Suppressor macrophage (primary cell): ENCODE results near the gene ZNF143.
"Not testable (repeated sequence)": the region's sequence is repeated elsewhere in the genome, so short reads cannot be mapped to it uniquely, and the experiment has no call there.

ENCODE experiments used
- DNase-seq, 4 experiments: peaks; one replicate each; pipeline ENCODE4 v3.0.0-alpha.2; 2020 to 2022

ZNF143 gene

DNA sequence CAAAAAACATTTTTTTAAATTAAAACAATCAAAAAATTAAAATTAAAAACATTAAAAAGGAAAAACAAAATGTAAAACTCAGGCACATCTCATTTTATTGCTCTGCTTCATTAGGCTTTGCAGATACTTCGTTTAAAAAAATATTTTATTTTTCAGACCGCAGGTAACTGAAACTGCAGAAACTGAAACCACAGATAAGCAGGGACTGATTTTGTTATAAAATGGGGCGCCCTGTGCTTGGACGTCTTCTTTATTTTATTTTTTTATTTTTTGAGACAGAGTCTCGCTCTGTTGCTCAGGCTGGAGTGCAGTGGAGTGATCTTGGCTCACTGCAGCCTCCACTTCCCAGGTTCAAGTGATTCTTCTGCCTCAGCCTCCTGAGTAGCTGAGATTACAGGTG is 88.4 kb downstream of the ZNF143 start:
- not testable (repeated sequence) for DNase-seq

DNA sequence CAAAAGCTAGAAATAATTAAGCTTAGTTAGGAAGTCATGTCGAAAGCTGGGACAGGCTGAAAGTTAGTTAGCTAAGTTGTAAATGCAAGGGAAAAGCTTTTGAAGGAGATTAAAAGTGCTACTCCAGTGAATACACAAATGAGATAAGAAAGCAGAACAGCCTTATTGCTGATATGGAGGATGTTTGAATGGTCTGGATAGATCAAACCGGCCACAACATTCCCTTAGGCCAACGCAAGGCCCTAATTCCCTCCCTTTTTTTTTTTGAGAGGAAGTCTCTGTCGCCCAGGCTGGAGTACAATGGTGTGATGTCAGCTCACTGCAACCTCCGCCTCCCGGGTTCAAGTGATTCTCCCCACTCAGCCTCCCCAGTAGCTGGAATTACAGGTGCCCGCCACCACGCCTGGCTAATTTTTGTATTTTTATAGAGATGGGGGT is 89.4 kb downstream of the ZNF143 start:
- DNase-seq = no peak

DNA sequence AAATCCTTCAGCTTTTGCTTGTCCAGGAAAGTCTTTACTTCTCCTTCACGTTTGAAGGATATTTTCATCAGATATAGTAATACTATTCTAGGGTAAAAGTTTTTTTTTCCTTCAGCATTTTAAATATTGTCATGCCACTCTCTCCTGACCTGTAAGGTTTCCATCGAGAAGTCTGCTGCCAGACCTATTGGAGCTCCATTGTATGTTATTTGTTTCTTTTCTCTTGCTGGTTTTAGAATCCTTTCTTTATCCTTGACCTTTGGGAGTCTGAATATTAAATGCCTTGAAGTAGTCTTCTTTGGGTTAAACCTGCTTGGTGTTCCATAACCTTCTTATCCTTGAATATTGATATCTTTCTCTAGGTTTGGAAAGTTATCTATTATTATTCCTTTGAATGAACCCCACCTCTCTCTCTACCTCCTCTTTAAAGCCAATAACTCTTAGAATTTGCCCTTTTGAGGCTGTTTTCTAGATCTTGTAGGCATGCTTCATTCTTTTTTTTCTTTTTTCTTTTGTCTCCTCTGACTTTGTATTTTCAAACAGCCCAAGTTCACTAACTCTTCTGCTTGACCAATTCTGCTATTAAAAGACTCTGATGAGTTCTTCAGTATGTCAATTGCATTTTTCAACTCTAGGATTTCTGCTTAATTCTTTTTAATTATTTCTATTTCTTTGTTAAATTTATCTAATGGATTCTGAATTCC is 100.6 kb downstream of the ZNF143 start:
- DNase-seq = no peak

DNA sequence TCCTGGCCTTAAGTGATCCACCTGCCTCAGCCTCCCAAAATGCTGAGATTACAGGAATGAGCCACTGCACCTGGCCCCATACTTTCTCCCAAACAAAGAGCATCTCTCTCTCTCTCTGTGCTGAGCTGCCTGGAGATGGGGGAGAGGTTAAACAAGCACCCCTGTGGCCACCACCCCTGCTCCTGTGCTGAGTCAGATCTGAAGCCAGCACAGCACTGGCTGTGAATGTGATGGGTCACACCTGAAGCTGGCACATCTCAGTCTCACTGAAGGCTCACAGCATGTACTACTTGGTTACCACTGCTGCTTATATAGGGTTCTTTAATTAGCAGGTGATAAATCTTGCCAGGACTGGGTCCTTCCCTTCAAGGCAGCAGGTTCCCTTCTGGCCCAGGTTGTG is 101.9 kb downstream of the ZNF143 start:
- no peak for DNase-seq

DNA sequence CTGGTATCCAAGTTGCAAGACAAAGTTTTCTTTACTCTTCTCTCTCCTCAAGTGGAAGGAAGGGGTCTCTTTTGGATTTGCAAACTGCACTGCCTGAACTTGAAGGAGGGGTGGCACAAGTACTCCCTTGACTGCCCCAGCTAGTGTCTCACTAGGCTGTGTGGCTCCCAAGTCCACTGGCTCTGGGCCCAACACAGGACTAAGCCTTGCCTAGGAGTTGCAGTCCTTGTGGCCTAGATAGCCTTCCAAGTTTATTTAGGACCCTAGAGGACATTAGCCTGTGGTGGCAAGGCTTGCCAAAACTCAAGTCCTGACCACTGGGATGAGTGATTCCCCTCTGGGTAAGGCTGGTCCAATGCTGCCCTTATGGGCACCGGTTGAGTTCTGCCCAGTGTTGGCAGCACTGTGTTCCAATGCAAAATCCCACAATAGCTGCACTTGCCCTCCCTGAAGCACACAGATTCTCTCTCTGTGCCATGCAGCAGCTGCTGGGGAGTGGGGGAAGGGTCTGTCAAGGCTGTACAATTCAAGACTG is 102.5 kb downstream of the ZNF143 start:
- no peak for DNase-seq

DNA sequence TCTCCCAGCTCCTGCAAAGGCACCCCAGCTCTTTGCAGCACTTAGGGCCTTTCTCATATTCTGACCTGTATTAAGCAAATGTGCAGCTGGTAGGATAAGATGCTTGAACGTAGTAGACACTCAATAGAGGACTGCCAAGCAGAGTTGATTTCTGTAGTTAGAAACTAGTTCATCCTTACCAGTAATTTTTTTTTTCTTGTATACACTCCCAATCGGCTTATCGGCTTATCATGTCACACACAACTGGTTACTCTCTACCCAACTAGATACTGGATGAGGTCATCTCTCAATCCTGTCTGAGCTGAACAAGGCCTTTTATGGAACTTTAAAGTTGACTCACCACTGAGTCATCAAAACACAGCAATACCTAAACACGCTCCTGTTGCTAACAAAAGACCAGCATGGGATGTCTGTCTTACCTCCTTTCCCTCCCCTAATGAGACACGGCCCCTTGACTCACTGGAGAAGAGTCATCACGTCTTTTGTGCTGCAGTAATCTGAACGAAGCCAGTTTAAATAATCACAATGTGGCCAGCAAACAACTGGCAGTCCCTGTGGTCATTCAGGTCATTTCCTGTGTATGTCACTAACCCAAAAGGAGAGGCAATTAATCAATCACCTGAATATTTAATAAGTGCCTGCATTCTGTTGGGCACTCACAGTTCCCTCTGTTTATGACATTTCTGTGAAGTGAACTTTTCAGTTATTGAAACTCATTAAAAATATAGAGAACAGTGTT is 105.2 kb downstream of the ZNF143 start:
- peak; percentile 67 to 93 (median 76) for DNase-seq

DNA sequence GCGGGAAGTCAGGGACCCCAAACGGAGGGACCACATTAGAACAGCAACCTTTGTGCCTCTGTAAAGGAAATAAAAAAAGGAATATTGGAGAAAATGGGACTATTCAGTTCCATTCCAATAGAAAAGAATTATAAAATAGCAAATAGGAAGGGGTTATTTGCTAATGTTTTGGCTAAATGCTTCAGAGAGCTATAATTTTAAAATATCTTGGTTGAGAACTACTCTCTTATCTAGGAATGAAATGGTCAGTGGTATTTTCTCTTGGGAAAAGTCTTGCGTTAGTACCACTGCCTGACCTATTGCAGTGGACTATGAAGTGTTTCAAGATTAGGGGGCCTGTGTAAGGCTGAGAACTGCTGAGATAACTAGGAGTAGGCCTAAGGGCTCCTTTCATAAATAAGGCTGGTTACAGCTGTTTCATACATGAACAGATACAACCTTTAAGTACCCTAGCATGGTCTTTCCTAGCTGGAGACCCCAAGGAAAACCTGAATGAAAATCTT is 105.8 kb downstream of the ZNF143 start:
- DNase-seq = no peak

DNA sequence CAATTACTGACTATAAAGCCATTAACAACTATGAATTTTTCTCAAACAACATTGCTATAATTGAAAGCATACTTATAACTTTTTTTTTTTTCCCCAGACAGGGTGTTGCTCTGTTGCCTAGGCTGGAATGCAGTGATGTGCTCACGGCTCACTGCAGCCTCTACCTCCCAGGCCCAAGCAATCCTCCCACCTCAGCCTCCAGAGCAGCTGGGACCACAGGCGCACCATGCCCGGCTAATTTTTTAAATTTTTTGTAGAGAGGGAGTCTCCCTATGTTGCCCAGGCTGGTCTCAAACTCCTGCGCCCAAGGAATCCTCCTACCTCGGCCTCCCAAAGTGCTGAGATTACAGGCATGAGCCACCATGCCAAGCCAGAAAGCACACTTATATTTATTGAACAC is 106.6 kb downstream of the ZNF143 start:
- DNase-seq = no peak

DNA sequence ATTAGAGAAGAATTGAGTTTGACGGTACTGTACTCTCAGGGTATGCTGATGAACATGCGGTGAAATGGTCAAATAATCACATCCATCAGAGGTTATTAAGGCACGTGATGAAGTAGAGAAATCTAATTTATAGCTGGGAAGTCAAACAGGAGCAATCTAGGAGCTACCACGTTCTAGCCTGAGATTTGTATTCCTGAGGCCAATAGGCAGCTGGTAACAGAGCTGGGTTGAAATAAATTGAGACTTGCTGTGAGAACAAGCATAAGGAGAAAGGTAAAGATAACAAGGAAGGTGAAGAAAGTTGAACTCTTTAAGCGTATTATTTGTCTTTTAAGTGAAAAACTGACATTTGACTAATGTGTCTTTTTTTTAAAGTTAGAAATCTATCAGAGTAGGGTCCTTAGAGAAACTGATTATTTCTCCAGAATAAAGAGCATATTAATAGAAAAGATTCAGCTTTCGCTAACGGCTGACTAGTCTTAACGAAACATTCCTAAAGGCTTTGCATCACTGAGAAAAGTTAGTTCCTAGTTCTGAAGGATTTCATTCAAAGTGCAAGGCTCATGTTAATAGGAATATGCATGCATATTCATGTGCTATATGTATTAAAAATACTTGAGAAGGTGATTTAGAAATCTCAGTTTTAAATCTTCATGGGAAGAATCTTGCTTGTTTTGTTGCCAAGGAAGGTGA is 107.5 kb downstream of the ZNF143 start:
- no peak for DNase-seq

DNA sequence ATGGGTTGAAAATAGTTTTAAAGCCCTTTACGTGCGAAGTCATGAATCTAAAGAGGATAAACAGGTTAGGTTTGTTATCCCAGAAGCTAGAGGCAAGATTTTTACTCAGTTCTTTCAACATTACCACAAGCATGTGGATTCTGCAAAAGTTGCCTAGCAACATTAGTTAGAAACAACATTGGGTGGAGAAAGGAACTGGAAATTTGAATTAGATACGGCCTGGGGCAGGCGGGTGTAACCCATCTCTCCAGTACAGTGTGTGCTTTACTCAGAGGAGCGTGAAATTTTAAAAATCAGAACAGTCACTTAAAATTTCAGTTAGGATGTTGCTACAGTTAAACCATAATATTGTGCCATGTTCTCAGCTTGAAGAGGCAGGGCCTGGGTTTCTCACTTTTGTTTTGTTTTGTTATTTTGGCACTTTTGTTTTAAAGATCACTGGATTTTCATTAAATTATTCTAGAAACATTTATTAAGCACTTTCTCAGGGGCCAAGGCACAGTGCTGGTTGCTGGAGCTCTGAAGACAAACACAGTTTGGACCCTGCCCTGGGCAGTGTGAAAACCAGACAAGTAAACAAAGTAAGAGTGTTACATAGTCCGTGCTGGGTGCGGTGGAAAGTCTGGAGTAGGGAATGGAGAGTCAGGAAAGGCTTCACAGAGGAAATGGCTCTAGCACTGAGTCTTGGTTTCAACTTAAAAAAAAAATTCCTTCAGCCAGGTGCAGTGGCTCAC is 108.2 kb downstream of the ZNF143 start:
- DNase-seq = peak; percentile 22 to 67 (median 53)

DNA sequence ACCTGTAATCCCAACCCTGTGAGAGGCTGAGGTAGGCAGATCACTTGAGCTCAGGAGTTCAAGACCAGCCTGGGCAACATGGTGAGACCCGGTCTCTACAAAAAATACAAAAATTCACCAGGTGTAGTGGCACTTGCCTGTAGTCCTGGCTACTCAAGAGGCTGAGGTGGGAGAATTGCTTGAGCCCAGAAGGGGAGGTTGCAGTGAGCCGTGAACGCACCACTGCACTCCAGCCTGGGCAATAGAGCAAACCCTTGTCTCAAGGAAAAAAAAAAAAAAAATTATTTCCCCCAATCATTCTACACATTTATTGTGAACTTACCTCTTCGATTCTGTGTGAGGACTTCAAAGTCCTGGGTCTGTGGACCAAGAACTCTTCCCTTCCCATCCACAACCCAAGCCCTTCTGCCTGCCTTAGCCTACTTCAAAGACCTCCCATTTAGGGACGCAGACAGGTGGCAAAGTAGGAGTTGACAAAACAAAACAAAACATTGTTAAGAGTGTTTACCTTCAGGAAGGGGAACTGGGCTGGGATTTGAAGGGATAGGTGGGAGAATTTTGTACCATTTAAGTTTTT is 108.9 kb downstream of the ZNF143 start:
- DNase-seq = no peak

DNA sequence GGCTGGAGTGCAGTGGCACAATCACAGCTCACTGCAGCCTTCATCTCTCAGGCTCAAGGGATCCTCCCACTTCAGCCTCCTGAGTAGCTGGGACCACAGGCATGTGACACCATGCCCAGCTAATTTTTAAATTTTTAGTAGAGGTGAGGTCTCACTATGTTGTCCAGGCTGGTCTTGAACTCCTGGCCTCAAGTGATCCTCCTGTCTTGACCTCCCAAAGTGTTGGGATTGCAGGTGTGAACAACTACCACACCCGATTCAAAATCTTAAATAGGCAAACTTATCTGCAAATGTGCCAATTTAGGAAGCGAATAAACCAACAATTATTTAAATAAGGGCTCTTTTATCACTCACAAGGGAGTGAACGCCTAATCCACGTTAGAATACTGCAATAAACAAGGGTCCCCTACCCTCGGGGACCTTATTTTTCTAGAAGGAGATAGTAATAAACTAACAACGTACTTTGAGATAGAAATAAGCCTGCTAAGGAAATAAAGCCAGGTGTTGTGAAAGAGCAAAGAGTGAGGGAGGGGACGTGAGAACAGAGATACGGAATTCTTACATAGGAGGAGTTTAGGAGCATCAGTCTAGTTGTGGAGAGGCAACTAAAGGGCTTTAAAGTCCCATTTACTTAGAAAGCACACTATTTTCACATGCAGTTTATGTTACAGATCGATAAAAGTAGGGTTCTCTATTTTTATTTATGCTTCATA is 109.7 kb downstream of the ZNF143 start:
- no peak for DNase-seq

DNA sequence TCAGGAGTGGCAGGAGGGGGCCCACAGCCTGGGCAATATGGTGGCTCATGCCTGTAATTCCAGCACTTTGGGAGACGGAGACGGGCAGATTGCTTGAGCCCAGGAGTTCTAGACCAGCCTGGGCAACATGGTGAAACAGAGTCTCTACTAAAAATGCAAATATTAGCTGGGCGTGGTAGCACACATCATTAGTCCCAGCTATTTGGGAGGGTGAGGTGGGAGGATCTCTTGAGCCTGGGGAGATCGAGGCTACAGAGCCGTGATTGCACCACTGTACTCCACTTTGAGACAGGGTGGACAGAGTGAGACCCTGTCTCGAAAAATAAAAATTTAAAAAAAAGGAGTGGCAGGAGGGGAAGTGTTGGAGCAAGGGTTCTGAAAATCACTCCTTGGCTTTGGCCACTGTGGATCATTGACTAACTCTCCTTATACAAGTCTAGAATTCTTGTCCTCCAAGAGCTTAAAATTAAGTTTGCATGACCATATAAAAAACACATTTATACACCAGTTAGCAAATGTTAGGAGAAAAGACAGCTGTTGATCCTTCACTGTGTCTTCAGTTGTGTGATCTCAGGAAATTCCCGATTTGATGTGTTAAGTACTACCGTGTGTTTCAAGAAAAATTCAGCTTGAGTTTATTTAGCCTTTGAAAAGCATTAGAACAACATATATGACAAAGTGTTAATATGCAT is 110.4 kb downstream of the ZNF143 start:
- DNase-seq = no peak

DNA sequence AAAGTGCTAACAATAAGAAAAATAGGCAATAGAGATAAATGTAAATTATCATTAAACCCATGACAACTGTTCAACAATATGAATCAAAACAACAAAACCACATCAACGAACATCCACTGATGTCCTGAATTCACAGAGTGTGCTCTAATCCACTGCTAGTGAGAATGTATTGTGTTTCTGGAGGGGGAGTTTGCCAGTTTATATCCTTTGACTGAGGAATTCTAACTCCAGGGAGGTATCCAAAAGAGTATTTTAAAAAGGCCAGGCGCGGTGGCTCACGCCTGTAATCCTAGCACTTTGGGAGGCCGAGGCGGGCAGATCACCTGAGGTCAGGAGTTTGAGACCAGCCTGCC is 110.9 kb downstream of the ZNF143 start:
- no peak for DNase-seq

DNA sequence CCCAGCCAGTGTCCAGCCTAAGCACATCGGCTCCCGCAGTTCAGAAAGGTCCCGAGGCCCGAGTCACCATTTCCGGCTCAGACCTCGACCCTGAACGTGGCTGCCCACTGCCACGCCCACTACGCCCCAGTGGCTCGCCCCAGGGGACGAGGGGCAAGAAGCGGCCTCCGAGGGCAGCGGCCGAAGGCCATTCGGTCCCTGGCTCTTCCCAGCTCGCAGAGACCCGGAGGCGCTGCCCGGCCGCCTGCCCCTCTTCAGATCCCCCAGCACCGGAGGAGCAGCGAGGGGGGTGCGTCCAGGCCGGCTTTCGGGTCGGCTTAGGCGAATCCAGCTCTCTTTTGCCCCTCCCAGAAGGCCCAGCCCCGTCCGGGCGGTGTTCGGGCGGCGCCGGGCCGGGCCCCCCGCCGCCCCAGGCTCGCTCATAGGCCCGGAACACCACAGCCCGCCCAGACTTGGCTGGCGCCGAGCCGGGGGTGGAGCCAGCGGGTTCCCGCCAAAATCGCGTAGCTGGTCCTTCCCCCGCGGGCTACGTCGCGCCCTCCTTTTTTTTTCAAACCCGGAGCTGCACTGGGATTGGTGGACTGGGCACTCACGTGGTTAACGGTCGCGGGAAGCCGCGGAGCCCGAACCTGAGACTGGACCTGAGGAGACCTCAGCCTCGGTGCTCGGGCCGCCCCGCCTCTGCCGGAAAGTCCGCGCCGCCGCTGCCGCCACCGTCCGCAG is 112.4 kb downstream of the ZNF143 start, which contains the start of gene WEE1:
Gene WEE1, plus strand, starts transcription at position 619 of the 723 bp plus-strand sequence. CDS start 264 bp downstream, outside the sequence.
- peak; percentile 99 for DNase-seq

DNA sequence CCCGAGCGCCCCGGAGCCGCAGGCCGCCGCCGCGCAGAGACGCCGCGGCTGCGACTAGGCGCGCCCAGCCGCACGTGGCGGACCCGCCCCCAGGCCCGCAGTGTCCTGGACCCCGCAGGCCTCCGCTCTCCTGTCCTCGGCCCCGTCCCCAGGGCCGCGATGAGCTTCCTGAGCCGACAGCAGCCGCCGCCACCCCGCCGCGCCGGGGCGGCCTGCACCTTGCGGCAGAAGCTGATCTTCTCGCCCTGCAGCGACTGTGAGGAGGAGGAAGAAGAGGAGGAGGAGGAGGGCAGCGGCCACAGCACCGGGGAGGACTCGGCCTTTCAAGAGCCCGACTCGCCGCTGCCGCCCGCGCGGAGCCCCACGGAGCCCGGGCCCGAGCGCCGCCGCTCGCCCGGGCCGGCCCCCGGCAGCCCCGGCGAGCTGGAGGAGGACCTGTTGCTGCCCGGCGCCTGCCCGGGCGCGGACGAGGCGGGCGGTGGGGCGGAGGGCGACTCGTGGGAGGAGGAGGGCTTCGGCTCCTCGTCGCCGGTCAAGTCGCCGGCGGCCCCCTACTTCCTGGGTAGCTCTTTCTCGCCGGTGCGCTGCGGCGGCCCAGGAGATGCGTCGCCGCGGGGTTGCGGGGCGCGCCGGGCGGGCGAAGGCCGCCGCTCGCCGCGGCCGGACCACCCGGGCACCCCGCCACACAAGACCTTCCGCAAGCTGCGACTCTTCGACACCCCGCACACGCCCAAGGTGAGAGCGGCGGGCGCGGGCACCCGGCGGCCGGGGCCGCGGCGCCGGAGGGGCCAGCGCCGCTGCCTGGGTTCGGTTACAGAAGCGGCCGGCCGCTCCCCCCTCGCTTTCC is 113.2 kb downstream of the ZNF143 start:
- DNase-seq = peak in 3 of 4 experiments; percentile 29 to 59 (median 41)

DNA sequence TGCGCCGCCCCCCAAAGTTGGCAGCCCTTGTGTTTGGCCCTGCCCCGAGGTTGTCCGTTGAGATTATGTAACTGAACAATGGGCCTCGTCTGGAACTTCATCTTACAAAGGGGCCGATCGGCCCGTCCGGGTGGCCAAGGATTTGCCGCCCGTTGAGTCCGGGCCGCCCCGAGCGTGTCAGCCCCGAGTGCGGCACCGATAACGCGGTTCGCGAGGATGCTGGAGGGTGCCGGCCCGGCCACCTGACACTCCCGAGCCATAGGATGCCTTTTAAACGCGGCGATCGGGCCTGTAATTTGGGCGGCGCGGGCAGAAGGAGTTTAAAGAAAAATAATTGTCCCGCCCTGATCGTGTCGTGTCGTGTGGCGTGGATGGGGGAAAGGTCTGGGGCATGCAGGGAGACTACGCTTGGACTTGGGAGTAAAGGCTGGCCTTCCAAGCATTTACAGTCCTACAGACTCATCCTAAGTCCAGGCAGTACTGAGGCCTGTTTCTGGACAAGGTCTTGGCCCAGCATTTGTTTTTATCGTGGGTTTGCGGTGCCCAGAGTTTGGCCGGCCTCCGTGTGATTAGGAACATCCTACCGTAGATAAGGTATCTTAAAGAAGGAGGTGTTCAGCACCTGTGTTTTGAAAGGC is 113.9 kb downstream of the ZNF143 start:
- peak in 3 of 4 experiments; percentile 29 to 45 (median 32) for DNase-seq
